NCI-H524 treated with DMSO at 0.1 percent for 48 hours (cell line): ENCODE measurements around the gene UBE3B.

Source experiments
- DNase-seq: peaks from one replicate; lab custom pipeline; 2025; lab: John Stamatoyannopoulos, UW

UBE3B gene

GRCh38 chr12:109552971-109553370 is 75.5 kb downstream of the UBE3B start:
- no peak for DNase-seq

- DNase-seq: no peak
Observed at GRCh38 chr12:109553483-109553882, 76.0 kb downstream of the UBE3B start.

- no peak for DNase-seq
Observed at GRCh38 chr12:109553906-109554500, 76.6 kb downstream of the UBE3B start.

GRCh38 chr12:109554761-109555160 is 77.3 kb downstream of the UBE3B start:
- no peak for DNase-seq

DNA sequence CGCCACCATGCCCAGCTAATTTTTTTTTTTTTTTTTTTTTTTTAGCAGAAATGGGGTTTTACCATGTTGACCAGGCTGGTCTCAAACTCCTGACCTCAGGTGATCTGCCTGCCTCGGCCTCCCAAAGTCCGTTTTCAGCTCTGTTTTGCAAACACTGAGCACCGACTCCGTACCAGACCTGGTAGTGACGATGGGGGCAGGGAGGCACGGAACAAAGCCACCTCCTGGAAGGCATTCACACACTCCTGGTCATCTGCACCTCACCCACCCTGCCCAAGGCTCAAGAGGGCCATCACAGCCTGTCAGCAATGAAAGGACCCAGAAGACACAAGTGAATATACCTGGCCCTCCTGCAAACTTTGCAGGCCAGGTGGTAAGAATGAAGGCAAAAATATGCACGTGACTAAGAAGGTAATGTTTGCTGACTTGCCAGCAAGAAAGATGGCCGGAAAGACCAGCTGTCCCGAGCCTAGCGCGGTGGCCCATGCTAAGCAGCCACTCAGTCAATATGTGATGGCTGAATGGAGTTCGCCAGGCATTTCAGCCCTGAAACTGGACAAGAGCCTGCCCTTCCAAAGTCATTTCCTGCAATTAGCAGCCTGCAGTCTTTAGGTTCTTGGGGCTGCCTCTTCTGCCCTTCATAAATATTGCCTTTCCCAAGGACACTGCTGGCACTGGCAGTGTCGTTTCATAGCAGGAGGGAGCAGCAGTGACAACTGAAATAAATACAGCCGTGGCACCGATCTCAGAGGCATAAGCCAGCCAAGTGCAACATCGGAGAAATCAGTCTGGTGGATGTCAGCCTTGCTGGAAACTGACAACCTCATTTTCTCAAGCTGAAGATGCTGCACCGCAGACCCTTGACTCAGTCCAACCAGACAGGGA is 78.2 kb downstream of the UBE3B start:
- no peak for DNase-seq

DNA sequence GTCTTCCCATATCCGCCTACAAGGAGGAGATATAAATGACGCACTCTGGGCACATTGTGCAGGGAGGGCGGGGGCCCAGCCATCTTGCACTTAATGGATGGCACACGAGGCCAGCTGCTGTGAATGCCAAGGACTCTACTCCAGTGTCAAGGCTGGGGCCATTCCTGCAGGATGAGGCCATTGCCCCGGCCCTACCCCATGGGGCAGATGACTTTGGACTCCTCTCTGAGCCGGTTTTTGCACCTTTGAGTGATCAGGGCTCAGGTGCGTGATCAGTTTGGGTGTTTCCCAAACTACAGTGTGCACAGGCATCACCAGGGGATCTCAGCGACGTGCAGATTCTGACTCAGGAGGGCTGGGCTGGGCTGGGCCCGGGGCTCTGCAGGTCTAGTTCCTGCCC is 79.8 kb downstream of the UBE3B start:
- no peak for DNase-seq

- DNase-seq: no peak
Observed at GRCh38 chr12:109557805-109558204, 80.4 kb downstream of the UBE3B start.

DNA sequence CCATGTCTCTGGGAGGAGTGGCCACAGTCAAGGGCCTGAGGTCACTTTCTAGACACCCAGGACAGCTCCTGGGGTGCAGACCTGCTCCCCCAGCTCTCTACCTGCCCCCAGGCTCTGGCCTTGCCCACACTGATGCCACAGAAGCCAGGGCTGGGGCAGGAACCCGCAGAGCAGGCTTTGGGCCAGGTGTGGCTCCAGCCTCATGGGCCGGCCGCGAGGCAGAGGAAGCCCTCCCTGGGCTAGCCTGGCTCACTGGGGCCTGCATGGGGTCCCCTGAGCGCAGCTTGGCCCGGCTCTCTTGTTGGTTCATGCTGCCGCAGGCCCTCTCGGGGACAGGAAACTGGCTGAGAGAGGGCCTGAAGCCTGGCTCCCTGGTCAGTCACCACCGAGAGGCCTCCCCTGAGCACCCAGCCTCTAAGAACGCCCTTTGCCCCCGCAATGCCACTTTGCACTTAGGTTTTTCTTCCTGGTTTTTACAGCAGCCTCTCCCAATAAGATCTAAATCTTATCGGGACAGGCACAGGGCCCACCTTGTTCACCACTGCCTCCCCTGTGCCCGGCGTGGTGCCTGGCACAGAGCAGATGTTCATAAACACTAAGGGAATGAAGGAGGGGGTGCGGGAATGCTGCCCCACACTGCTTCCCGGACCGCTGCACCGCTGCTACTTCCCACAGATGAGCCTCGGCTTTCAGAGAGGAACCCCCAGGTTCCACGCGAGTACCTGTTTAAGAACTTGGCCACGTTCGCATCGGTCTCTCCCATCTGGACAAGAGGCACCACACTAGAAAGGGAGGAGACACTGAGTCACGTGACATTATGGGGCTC is 81.2 kb downstream of the UBE3B start:
- no peak for DNase-seq

- no peak for DNase-seq
Observed at GRCh38 chr12:109559200-109559505, 81.7 kb downstream of the UBE3B start.

DNA sequence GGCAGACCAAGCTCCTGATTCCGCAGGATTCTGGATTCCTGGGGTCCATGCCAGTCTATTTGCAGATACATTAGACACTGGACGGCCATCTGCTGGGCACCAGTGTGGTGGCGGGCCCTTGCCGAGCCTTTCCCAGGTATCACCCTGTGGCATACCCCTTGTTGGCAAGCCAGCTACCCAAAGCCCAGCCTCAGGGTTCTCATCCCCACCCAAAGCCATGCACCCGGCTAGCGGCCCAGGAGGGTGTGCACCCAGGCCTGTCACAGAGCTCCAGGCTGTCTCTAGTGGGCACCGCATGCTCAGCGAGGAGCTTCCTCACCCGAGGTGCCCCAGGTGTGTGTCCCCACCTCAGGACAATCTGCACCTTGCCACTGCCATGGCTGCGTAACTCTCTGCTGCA is 82.2 kb downstream of the UBE3B start:
- no peak for DNase-seq

DNA sequence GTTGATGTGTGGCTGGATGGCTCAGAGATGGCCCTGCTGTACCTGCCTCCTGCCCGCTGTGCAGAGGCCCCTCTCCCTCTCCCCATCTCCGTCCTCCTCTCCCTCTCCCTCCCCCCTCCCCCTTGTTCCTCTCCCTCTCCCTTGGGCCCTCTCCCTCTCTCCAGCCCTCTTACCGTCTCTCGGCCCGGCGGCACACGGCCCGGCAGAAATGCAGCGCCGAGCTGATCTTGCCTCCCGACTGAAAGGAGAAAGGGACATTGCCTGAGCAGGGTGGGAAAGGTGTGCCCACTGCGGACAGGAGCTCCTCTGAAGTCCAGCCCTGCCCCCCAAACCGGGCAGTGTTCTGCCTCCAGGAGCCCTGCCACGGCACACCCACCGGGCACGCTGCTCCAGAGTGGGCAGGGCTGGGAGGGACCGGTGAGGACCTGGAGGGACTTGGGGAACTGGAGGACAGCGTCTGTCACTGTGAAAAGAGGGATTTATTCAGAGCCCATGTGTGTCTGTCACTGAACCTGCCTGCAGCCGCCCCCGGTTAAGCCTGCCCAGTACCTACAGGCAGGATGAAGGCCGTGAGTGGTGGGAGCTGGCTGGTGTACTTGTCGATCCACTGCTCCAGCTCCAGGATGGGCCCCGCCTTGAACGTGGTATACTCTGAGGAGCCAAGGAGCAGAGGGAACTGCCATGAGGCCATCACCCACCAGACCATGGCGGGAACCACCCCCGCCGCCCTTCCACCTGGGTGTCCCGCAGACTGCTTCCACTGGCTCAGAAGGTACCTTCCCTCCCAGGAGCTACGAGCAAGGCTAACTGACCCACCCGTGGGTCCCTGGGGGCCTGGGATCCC is 83.7 kb downstream of the UBE3B start:
- DNase-seq: no peak

DNA sequence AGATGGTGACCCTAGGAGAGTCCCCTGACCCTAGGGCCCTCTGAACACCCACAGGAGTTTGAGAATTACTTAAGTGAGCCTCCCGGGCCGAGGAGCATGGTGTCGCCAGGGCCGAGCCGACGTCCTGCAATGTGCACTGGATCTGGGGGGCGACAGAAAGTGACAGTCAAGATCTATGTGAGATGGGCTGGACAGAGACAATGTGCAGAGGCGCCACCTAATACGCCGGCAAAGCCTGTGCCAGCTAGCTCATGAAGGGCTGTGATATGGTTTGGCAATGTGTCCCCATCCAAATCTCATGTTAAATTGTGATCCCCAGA is 84.2 kb downstream of the UBE3B start:
- no peak for DNase-seq

- no peak for DNase-seq
Observed at GRCh38 chr12:109562871-109563270, 85.4 kb downstream of the UBE3B start.

DNA sequence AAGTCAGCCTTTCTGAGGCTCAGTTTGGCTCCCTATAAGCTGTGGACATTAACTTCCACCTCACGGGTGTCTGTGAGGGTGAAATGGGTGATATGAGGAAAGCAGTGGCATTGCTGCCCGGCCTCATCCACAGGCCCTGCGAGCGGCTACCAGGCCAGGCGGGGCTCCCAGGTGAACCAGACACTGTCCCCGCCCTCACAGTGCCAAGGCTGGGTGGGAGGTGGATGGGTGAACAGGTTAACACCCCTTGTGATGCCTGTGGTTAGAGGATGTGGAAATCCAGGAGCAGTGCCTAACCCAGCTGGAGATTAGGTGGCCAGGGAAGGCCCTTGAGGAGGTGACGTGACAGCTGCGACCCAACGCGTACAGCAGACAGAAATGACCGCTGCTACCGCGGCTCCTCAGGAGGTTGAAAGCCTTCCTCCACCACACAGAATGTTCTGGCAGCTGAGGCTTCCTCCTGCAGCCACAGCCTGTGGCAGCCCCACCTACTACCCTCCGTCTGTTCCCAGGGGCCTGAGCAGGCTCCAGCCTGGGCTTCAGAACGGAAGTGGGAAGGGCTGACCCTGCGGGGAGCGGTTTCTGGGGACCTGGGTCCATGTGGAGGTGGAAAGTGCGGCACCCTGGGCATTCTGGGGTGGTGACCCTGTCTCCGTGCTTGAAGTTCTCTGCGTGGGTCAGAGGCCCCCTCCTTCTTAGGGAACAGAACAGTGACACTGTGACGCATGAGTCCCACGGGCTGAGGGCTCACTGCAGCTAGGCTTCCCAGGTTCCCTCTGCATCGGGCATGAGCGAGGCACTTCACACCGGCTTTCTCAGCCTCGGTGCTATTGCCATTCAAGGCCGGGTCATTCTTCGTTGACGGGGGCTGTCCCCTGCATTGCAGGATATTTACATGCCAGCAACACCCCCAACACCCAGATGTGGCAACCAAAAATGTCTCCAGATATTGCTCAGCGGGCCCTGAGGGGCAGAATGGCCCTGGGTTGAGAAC is 86.2 kb downstream of the UBE3B start:
- DNase-seq: no peak

DNA sequence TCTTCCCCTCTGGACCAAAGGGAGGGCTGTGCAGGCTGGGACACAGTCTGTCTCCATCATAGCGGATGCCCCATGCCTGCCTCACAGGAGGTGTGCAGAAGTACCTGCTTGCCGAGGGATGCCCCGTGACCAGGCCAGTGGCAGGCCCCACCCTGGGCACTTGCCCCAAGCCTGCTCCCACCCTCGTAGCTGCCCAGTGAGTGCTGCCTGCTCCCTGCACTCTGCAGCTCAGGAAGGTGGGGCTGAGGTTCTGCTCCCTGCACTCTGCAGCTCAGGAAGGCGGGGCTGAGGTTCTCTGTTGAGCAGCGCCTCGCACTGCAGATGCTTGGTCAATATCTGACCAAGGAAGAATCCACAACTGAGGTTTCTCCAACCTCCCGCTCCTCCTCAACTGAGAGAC is 89.0 kb downstream of the UBE3B start:
- DNase-seq: no peak

GRCh38 chr12:109567296-109567695 is 89.9 kb downstream of the UBE3B start:
- DNase-seq: no peak

GRCh38 chr12:109567967-109568366 is 90.5 kb downstream of the UBE3B start:
- no peak for DNase-seq

DNA sequence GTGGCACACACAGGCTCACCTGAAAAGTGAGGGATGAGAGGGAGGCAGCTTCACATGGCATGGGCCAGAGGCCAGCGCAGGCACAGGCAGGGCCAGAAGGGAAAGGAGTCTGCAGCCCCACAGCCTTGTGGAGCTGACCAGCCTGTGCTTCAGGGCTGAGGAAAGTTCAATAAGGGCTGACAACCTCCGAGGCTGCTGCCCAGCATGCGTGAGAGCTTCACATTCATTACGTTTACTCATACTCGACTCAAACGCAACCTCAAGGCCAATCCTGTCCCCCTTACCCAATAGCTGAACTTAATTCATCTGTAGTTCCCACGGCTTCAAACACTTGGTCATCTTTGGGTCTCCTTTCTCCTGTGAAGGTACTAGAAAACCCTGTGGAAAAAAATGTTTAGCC is 91.1 kb downstream of the UBE3B start:
- no peak for DNase-seq

- no peak for DNase-seq
Observed at GRCh38 chr12:109571773-109572505, 94.5 kb downstream of the UBE3B start.

GRCh38 chr12:109572506-109572845 is 95.0 kb downstream of the UBE3B start:
- DNase-seq: no peak
